Measurements from ENCODE around the gene APOL3.
"Not testable (repeated sequence)": the region's sequence is repeated elsewhere in the genome, so short reads cannot be mapped to it uniquely, and the experiment has no call there.

APOL3 gene

GRCh38 chr22:36192542-36192941, 32.0 kb upstream of the APOL3 start:
- Histone ChIP-seq H3K27ac (ENCODE audit: low read depth, low read length) (no peak overlapping the region), H3K79me1 (ENCODE audit: low read length) (no peaks in the 10 kb centered on the region)
- no CpG with 5 or more reads among the region's 4 CpGs for WGBS (ENCODE audit: extremely low coverage, insufficient coverage, low lambda C conversion rate)

DNA sequence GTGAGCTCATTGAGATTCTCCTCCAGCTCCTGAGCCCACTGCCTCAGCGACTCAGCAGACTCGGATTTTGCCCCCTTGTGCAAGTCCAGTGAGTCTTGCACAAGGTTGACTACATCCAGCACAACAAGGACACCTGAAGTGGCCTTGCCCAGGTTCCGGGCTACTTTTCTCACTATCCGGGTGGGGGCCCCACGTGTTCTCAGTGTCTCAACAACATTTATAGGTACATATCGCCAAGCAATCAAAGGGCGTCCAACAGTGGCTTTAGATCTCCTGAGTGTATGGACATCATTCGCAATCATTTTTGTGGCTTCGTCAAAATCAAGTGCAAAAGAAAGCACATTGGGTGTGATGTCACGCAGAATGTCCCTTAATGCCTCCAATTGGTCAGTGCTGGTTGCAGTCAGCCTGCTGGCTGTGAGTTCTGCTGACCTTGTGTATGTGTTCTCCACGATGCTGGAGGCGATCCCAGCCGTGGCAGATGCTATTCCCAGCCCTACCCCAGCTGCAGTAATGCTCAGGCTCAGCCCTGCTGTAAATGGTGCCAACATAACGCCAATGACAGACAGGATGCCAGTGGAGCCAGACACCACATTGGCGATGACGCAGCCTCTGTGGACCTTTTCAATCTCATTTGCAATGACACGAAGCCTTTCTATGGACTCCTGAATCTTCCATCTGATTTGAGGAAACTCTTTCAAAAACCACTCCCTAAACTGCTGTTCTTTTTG, 30.7 kb upstream of the APOL3 start:
- no peak overlapping the region for H3K4ac ChIP-seq (ENCODE audit: low read depth, low read length)
- H3K36me3 ChIP-seq (ENCODE audit: control insufficient read depth, insufficient read depth, low read length): no peaks in the 10 kb centered on the region
- no peak overlapping the region for H3K23ac ChIP-seq (ENCODE audit: low read length)
- H3K79me1 ChIP-seq (ENCODE audit: low read length): no peaks in the 10 kb centered on the region
- H3K4me3 ChIP-seq (ENCODE audit: low read length): no peak overlapping the region
- H3K4me2 ChIP-seq (ENCODE audit: low read length): no peak overlapping the region
- no peak overlapping the region for H2BK15ac ChIP-seq (replicated peaks; ENCODE audit: low read depth)
- H2BK120ac ChIP-seq (ENCODE audit: low read depth, low read length): no peak overlapping the region
- peaks cover 6% of the 10 kb centered on the region for H3K4me1 ChIP-seq (ENCODE audit: control insufficient read depth, low read depth, low read length)
- DNase-seq: no peak
- H2AK5ac ChIP-seq (ENCODE audit: low read length): peak overlapping the region; percentile 96
- H3K18ac ChIP-seq (ENCODE audit: low read length): no peak overlapping the region
- no peak overlapping the region for H3K56ac ChIP-seq (ENCODE audit: low read length)
- no peaks in the 10 kb centered on the region for H3K79me2 ChIP-seq (ENCODE audit: control insufficient read depth, insufficient read depth, low read length)
- H3K9ac ChIP-seq (ENCODE audit: low read length): no peak overlapping the region
- H4K8ac ChIP-seq (ENCODE audit: low read depth, low read length): no peak overlapping the region
- H3K27me3 ChIP-seq (ENCODE audit: insufficient read depth, low read length, poor library complexity): no peaks in the 10 kb centered on the region
- no peak overlapping the region for H4K5ac ChIP-seq (ENCODE audit: low read length)
- H2BK5ac ChIP-seq (ENCODE audit: low read length): peak overlapping the region; percentile 24
- H3K27ac ChIP-seq (ENCODE audit: low read depth, low read length): no peak overlapping the region
- WGBS (ENCODE audit: extremely low coverage, insufficient coverage, low lambda C conversion rate): no CpG with 5 or more reads among the region's 17 CpGs

More at GRCh38 chr22:36192542-36192941, 32.0 kb upstream of the APOL3 start:
- Histone ChIP-seq H2BK120ac (ENCODE audit: low read depth, low read length) (no peak overlapping the region), H3K56ac (ENCODE audit: low read length) (no peak overlapping the region), H2BK5ac (ENCODE audit: low read length) (no peak overlapping the region), H2AK5ac (ENCODE audit: low read length) (no peak overlapping the region), H3K4me2 (ENCODE audit: low read length) (no peak overlapping the region), H3K4me3 (ENCODE audit: low read length) (no peak overlapping the region), H3K79me2 (ENCODE audit: control insufficient read depth, insufficient read depth, low read length) (no peaks in the 10 kb centered on the region), H4K5ac (ENCODE audit: low read length) (no peak overlapping the region), H3K9ac (ENCODE audit: low read length) (no peak overlapping the region), H3K23ac (ENCODE audit: low read length) (no peak overlapping the region), H3K36me3 (ENCODE audit: control insufficient read depth, insufficient read depth, low read length) (no peaks in the 10 kb centered on the region), H3K18ac (ENCODE audit: low read length) (no peak overlapping the region), H4K8ac (ENCODE audit: low read depth, low read length) (no peak overlapping the region), H3K27me3 (ENCODE audit: insufficient read depth, low read length, poor library complexity) (no peaks in the 10 kb centered on the region), H2BK15ac (replicated peaks; ENCODE audit: low read depth) (no peak overlapping the region), H3K4ac (ENCODE audit: low read depth, low read length) (no peak overlapping the region), H3K4me1 (ENCODE audit: control insufficient read depth, low read depth, low read length) (peaks cover 8% of the 10 kb centered on the region)
- DNase-seq: no peak

DNA sequence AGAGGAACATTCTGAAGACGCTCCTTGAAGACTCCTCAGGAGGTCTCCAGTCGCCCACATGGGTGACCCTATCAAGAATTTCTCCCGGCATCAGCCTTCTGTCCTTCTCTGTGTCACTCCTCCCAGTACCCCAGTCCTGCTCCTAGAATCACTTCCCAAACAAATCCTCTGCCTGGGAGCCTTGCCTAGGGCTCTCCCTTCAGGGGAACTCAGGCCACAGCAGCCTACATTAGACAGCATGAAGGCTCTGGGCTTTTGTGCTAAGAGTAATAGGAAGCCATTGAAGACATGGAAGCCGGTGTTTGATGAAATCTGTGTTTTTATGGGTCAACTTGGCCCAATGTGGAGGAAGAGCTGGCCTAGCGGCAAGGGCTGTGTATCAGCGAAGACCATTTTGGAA, 27.3 kb upstream of the APOL3 start:
- not testable (repeated sequence) for H3K27me3 ChIP-seq (ENCODE audit: insufficient read depth, low read length, poor library complexity); H3K4me1 ChIP-seq (ENCODE audit: control insufficient read depth, low read depth, low read length); H2AK5ac ChIP-seq (ENCODE audit: low read length); H3K4me2 ChIP-seq (ENCODE audit: low read length); H3K36me3 ChIP-seq (ENCODE audit: control insufficient read depth, insufficient read depth, low read length); H3K79me1 ChIP-seq (ENCODE audit: low read length); H4K5ac ChIP-seq (ENCODE audit: low read length); H2BK120ac ChIP-seq (ENCODE audit: low read depth, low read length); H3K23ac ChIP-seq (ENCODE audit: low read length); H3K4me3 ChIP-seq (ENCODE audit: low read length); H2BK15ac ChIP-seq (replicated peaks; ENCODE audit: low read depth); H3K4ac ChIP-seq (ENCODE audit: low read depth, low read length); H3K79me2 ChIP-seq (ENCODE audit: control insufficient read depth, insufficient read depth, low read length); H3K9ac ChIP-seq (ENCODE audit: low read length); H3K27ac ChIP-seq (ENCODE audit: low read depth, low read length); H4K8ac ChIP-seq (ENCODE audit: low read depth, low read length); H3K18ac ChIP-seq (ENCODE audit: low read length); DNase-seq
- no CpG with 5 or more reads among the region's 6 CpGs for WGBS (ENCODE audit: extremely low coverage, insufficient coverage, low lambda C conversion rate)
- H3K56ac ChIP-seq (ENCODE audit: low read length): peak overlapping the region; percentile 64
- H2BK5ac ChIP-seq (ENCODE audit: low read length): peak overlapping the region; percentile 67

- H2BK5ac ChIP-seq (ENCODE audit: low read length): no peak overlapping the region
- no peaks in the 10 kb centered on the region for H3K79me1 ChIP-seq (ENCODE audit: low read length)
- H4K8ac ChIP-seq (ENCODE audit: low read depth, low read length): no peak overlapping the region
- H3K4me3 ChIP-seq (ENCODE audit: low read length): no peak overlapping the region
- no peak overlapping the region for H4K5ac ChIP-seq (ENCODE audit: low read length)
- H3K18ac ChIP-seq (ENCODE audit: low read length): no peak overlapping the region
- no peak overlapping the region for H2BK15ac ChIP-seq (replicated peaks; ENCODE audit: low read depth)
- no peak overlapping the region for H2BK120ac ChIP-seq (ENCODE audit: low read depth, low read length)
- no peak overlapping the region for H3K9ac ChIP-seq (ENCODE audit: low read length)
- peaks cover 4% of the 10 kb centered on the region for H3K4me1 ChIP-seq (ENCODE audit: control insufficient read depth, low read depth, low read length)
- H3K23ac ChIP-seq (ENCODE audit: low read length): no peak overlapping the region
- H3K79me2 ChIP-seq (ENCODE audit: control insufficient read depth, insufficient read depth, low read length): no peaks in the 10 kb centered on the region
- no peak overlapping the region for H3K4ac ChIP-seq (ENCODE audit: low read depth, low read length)
- no peak overlapping the region for H3K27ac ChIP-seq (ENCODE audit: low read depth, low read length)
- H3K56ac ChIP-seq (ENCODE audit: low read length): no peak overlapping the region
- H3K27me3 ChIP-seq (ENCODE audit: insufficient read depth, low read length, poor library complexity): no peaks in the 10 kb centered on the region
- DNase-seq: no peak
- no peak overlapping the region for H3K4me2 ChIP-seq (ENCODE audit: low read length)
- no peak overlapping the region for H2AK5ac ChIP-seq (ENCODE audit: low read length)
- WGBS (ENCODE audit: extremely low coverage, insufficient coverage, low lambda C conversion rate): no CpG with 5 or more reads among the region's 14 CpGs
- H3K36me3 ChIP-seq (ENCODE audit: control insufficient read depth, insufficient read depth, low read length): no peaks in the 10 kb centered on the region
Measured at GRCh38 chr22:36185828-36186624, 25.5 kb upstream of the APOL3 start.

GRCh38 chr22:36184433-36185025, 24.0 kb upstream of the APOL3 start:
- no CpG with 5 or more reads among the region's 10 CpGs for WGBS (ENCODE audit: extremely low coverage, insufficient coverage, low lambda C conversion rate)
- Histone ChIP-seq H3K36me3 (ENCODE audit: control insufficient read depth, insufficient read depth, low read length) (no peaks in the 10 kb centered on the region), H3K18ac (ENCODE audit: low read length) (no peak overlapping the region)

More at GRCh38 chr22:36184433-36185025, 24.0 kb upstream of the APOL3 start:
- no peak overlapping the region for H3K56ac ChIP-seq (ENCODE audit: low read length)
- H4K8ac ChIP-seq (ENCODE audit: low read depth, low read length): no peak overlapping the region
- H3K23ac ChIP-seq (ENCODE audit: low read length): no peak overlapping the region
- no peak overlapping the region for H4K5ac ChIP-seq (ENCODE audit: low read length)
- H3K79me1 ChIP-seq (ENCODE audit: low read length): no peaks in the 10 kb centered on the region
- H2BK15ac ChIP-seq (replicated peaks; ENCODE audit: low read depth): no peak overlapping the region
- H3K27ac ChIP-seq (ENCODE audit: low read depth, low read length): no peak overlapping the region
- no peaks in the 10 kb centered on the region for H3K79me2 ChIP-seq (ENCODE audit: control insufficient read depth, insufficient read depth, low read length)
- H3K4me3 ChIP-seq (ENCODE audit: low read length): no peak overlapping the region
- peaks cover under 1% of the 10 kb centered on the region for H3K4me1 ChIP-seq (ENCODE audit: control insufficient read depth, low read depth, low read length)
- H3K9ac ChIP-seq (ENCODE audit: low read length): no peak overlapping the region
- no peak overlapping the region for H3K4ac ChIP-seq (ENCODE audit: low read depth, low read length)
- no peak overlapping the region for H2BK5ac ChIP-seq (ENCODE audit: low read length)
- DNase-seq: no peak
- H3K4me2 ChIP-seq (ENCODE audit: low read length): no peak overlapping the region
- no peak overlapping the region for H2BK120ac ChIP-seq (ENCODE audit: low read depth, low read length)
- no peak overlapping the region for H2AK5ac ChIP-seq (ENCODE audit: low read length)
- no peaks in the 10 kb centered on the region for H3K27me3 ChIP-seq (ENCODE audit: insufficient read depth, low read length, poor library complexity)
